ENCODE measurements around the gene CD82.

Gene CD82

GRCh38 chr11:44617671-44618461 lies 52.4 kb downstream of the CD82 start:
- DNase-seq (ENCODE audit: low spot score), result no peak

GRCh38 chr11:44618561-44619425 lies 53.3 kb downstream of the CD82 start:
- no peak for DNase-seq (ENCODE audit: low spot score)

GRCh38 chr11:44620328-44620725 lies 54.9 kb downstream of the CD82 start:
- DNase-seq (ENCODE audit: low spot score), result no peak

GRCh38 chr11:44621140-44621681 lies 55.7 kb downstream of the CD82 start:
- DNase-seq (ENCODE audit: low spot score), result peak; percentile 84

GRCh38 chr11:44621784-44622183 lies 56.3 kb downstream of the CD82 start:
- no peak for DNase-seq (ENCODE audit: low spot score)

GRCh38 chr11:44622190-44622650 lies 56.8 kb downstream of the CD82 start:
- no peak for DNase-seq (ENCODE audit: low spot score)

GRCh38 chr11:44622721-44623258 lies 57.3 kb downstream of the CD82 start:
- no peak for DNase-seq (ENCODE audit: low spot score)

- no peak for DNase-seq (ENCODE audit: low spot score)
These were observed 57.9 kb downstream of the CD82 start for GRCh38 chr11:44623341-44623730.

GRCh38 chr11:44623731-44624491 lies 58.4 kb downstream of the CD82 start:
- no peak for DNase-seq (ENCODE audit: low spot score)

- no peak for DNase-seq (ENCODE audit: low spot score)
These were observed 59.3 kb downstream of the CD82 start for GRCh38 chr11:44624761-44625221.

GRCh38 chr11:44625759-44626523 lies 60.5 kb downstream of the CD82 start:
- no peak for DNase-seq (ENCODE audit: low spot score)

- no peak for DNase-seq (ENCODE audit: low spot score)
These were observed 61.2 kb downstream of the CD82 start for GRCh38 chr11:44626645-44627044.

GRCh38 chr11:44627165-44627789 lies 61.8 kb downstream of the CD82 start:
- DNase-seq (ENCODE audit: low spot score), result no peak

GRCh38 chr11:44627911-44628729 lies 62.7 kb downstream of the CD82 start:
- peak; percentile 98 for DNase-seq (ENCODE audit: low spot score)

GRCh38 chr11:44628730-44629700 lies 63.6 kb downstream of the CD82 start:
- DNase-seq (ENCODE audit: low spot score), result peak; percentile 18

GRCh38 chr11:44629732-44630345 lies 64.4 kb downstream of the CD82 start:
- no peak for DNase-seq (ENCODE audit: low spot score)

- no peak for DNase-seq (ENCODE audit: low spot score)
These were observed 65.2 kb downstream of the CD82 start for GRCh38 chr11:44630511-44631210.
